Activated naive CD4-positive, alpha-beta T cell treated with Interleukin-2 at 50 U/mL for 16 hours (primary cell): ENCODE measurements around the gene FBXW10B.
"Not testable (repeated sequence)": the region's sequence is repeated elsewhere in the genome, so short reads cannot be mapped to it uniquely, and the experiment has no call there.

Experiments
- DNase-seq: peaks from one replicate; pipeline ENCODE4 v3.0.0-alpha.2; 2020

The FBXW10B gene

GRCh38 chr17:15619331-15620058, at the start of gene FBXW10B:
Gene FBXW10B (minus strand): TSS chr17:15619704. CDS start chr17:15619512, 192 bp downstream.
- DNase-seq = not testable (repeated sequence)

GRCh38 chr17:15663691-15664090, 44.2 kb upstream of the FBXW10B start:
- no peak for DNase-seq

- DNase-seq = no peak
These were observed 43.7 kb upstream of the FBXW10B start for GRCh38 chr17:15663176-15663575.

GRCh38 chr17:15662681-15663080, 43.2 kb upstream of the FBXW10B start:
- no peak for DNase-seq

GRCh38 chr17:15660077-15660476, 40.6 kb upstream of the FBXW10B start:
- DNase-seq = no peak

GRCh38 chr17:15659663-15660062, 40.2 kb upstream of the FBXW10B start:
- no peak for DNase-seq

GRCh38 chr17:15659236-15659635, 39.7 kb upstream of the FBXW10B start:
- no peak for DNase-seq

- DNase-seq = no peak
These were observed 38.8 kb upstream of the FBXW10B start for GRCh38 chr17:15658296-15658695.

- no peak for DNase-seq
These were observed 38.4 kb upstream of the FBXW10B start for GRCh38 chr17:15657868-15658267.

- DNase-seq = no peak
These were observed 35.5 kb upstream of the FBXW10B start for GRCh38 chr17:15654886-15655561.

GRCh38 chr17:15654401-15654800, 34.9 kb upstream of the FBXW10B start:
- DNase-seq = not testable (repeated sequence)

- DNase-seq = no peak
These were observed 33.5 kb upstream of the FBXW10B start for GRCh38 chr17:15652960-15653359.

- no peak for DNase-seq
These were observed 32.1 kb upstream of the FBXW10B start for GRCh38 chr17:15651583-15652110.

- DNase-seq = no peak
These were observed 31.5 kb upstream of the FBXW10B start for GRCh38 chr17:15650741-15651582.

GRCh38 chr17:15649861-15650421, 30.4 kb upstream of the FBXW10B start:
- DNase-seq = no peak

GRCh38 chr17:15648386-15648785, 28.9 kb upstream of the FBXW10B start:
- no peak for DNase-seq

- DNase-seq = not testable (repeated sequence)
These were observed 26.4 kb upstream of the FBXW10B start for GRCh38 chr17:15645942-15646312.

GRCh38 chr17:15645099-15645941, 25.8 kb upstream of the FBXW10B start:
- not testable (repeated sequence) for DNase-seq

- DNase-seq = not testable (repeated sequence)
These were observed 23.2 kb upstream of the FBXW10B start for GRCh38 chr17:15642505-15643251.

- DNase-seq = not testable (repeated sequence)
These were observed 22.5 kb upstream of the FBXW10B start for GRCh38 chr17:15642014-15642413.

- not testable (repeated sequence) for DNase-seq
These were observed 11.5 kb upstream of the FBXW10B start for GRCh38 chr17:15630930-15631453.
